GM20000 (cell line): ENCODE results near the gene RNF20.

Experiments
- DNase-seq: peaks from one replicate; pipeline ENCODE4 v3.0.0; 2012; ENCODE audit warnings: low spot score
- TF ChIP-seq, protein P1 (sequence below): IDR thresholded peaks from 2 replicates; pipeline ENCODE4 v1.5.1; 2012; ENCODE audit warnings: mild to moderate bottlenecking, control low read depth; ENCODE audit errors: extremely low read depth, missing control alignments

The RNF20 gene

DNA sequence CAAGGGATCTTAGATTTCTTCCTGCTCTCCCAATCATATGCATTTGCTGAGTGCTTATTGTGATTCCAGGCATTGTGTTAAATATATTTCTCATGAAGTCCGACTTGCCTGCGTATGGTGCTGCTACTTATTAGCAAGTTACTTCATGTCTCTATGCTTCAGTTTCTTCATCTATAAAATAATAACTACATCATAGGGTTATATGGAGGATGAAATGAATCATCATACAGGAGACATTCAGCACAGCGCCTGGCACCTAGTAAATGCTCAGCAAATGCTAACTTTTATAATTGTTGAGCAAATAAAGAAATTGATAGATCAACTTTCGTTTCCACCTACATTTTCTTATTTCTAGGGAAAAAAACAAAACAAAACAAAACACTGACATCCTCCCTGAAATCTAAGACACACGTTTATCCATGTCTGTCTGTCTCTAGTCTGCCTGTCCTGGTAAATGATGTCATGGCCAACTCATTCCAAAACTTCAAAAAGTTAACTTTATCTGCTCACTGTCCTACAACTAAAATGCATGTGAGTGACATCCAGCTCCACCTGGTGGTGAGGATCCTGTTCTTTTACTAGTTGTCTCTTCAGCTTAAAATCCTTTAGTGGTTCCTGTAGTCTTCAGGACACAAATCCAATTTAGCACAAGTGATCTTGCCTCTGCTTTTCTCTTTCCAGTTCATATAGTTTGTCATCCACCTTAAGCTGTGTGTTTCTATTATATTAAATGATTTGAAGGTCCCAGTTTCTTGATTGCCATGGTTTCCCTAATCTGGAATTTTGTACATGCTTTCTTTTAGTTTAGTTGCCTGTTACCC lies 33.5 kb downstream of the RNF20 start:
- TF ChIP-seq, protein P1, sequence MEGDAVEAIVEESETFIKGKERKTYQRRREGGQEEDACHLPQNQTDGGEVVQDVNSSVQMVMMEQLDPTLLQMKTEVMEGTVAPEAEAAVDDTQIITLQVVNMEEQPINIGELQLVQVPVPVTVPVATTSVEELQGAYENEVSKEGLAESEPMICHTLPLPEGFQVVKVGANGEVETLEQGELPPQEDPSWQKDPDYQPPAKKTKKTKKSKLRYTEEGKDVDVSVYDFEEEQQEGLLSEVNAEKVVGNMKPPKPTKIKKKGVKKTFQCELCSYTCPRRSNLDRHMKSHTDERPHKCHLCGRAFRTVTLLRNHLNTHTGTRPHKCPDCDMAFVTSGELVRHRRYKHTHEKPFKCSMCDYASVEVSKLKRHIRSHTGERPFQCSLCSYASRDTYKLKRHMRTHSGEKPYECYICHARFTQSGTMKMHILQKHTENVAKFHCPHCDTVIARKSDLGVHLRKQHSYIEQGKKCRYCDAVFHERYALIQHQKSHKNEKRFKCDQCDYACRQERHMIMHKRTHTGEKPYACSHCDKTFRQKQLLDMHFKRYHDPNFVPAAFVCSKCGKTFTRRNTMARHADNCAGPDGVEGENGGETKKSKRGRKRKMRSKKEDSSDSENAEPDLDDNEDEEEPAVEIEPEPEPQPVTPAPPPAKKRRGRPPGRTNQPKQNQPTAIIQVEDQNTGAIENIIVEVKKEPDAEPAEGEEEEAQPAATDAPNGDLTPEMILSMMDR = peak; percentile 8
- peak; percentile 16 for DNase-seq

DNA sequence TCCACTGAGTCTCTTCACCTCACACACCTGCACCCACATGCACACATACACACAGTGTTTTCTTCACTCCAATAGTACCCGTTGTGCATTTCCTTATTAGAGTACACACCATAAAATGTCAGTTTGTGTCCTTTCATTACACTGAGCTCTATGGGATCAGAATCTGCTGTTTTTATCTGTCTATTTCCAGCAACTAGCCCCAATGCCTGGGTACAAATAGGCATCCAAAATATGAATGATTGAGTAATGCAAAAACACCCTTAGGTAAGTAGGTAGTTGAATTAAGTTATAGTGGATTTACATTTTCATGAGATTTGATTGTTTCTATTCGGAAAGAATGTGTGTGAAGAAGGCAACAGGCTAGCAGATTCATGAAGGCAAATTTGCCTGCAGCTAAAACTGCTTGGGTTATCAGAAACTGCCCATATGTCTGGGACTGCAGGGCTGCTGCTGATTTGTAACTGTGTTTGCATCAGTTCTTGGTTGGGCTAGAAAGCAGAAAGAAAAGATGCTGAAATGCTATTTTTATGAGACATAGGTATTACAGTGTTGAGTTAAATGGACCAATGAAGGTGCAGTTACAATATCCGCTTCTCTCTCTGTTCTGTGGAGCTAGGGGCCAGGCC lies 34.2 kb downstream of the RNF20 start:
- TF ChIP-seq, protein P1 = no peak

DNA sequence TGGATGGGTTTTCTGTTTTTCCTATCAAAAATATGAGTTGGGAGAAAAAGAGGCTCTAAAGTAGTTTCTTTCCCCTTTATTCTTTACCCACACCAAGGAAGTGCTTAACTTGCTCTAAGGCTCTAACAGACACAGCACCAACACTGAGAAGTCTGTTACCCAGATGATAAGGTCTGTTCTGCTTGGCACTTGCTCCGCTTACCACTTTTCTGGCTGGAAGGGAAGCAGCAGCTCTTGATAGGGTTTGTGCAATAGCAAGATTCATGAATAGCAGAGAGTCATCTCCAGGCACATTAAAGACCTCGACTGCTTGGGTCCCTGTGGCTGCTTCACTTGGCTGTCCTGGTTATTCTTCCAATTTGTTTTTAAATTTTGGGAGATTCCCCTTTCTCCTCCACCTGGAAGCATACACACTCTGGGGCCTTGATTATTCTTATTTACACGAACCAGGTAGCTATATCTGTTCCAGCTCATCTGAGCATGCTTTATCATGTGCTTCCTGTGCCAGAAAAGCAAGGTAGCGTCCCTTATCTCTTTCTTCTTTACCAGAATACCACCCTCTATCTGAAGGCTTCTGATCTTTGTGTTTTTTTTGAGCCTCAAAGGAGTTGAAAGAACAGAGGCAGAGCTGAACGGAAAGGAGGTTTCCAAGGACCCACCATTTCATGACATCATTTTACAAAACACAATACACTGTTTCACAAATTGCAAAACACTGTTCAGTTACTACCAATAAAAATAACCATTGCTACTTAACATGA lies 36.3 kb downstream of the RNF20 start:
- DNase-seq = no peak

More for the DNA sequence above, 34.2 kb downstream of the RNF20 start:
- no peak for DNase-seq

DNA sequence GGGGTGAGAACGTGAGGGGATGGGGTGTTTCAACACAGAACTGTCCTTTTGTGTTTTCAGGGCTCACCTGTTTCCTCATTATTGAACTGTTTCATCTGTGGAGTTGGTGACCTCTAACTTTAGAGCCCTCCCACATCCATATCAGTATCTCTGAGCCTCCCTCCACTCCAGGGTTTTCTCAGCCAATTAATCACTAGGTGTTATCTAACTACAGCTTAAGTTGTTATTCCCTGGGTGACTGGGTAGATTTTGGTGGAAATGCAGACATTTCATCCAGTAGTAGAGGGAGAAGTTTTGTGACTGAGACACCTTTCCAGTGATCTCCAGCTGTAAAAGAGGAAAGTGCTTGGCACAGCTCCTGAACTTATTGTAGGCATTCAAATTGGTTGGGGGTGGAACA lies 37.5 kb downstream of the RNF20 start:
- no peak for DNase-seq
- TF ChIP-seq, protein P1 = no peak

More for the DNA sequence above, 36.3 kb downstream of the RNF20 start:
- TF ChIP-seq, protein P1 = no peak

GRCh38 chr9:101572316-101572715 lies 38.7 kb downstream of the RNF20 start:
- TF ChIP-seq, protein P1 = no peak

GRCh38 chr9:101574731-101575333 lies 41.2 kb downstream of the RNF20 start:
- TF ChIP-seq, protein P1 = no peak
- DNase-seq = no peak

More at GRCh38 chr9:101572316-101572715, 38.7 kb downstream of the RNF20 start:
- DNase-seq = no peak
